Loucy (cell line): ENCODE data around the gene DPP4.

Source experiments
- H2AFZ ChIP-seq: fragments of 200-600 bp; sonication (generic); 2 replicates; pipeline ENCODE4 v1.6.0; 2016; ENCODE audit warnings: antibody characterized with exemption, mild to moderate bottlenecking, low read length, moderate library complexity
- H3F3A ChIP-seq: fragments of 200-600 bp; 2 replicates; pipeline ENCODE4 v1.6.0; 2016; ENCODE audit warnings: antibody characterized with exemption, low read depth, mild to moderate bottlenecking
- H3K27me3 ChIP-seq: fragments of 200-600 bp; sonication (generic); 2 replicates; pipeline ENCODE4 v1.6.1; 2014; ENCODE audit warnings: low read length, mild to moderate bottlenecking; ENCODE audit not compliant: insufficient read depth, poor library complexity, severe bottlenecking
- H3K36me3 ChIP-seq: fragments of 200-600 bp; sonication (generic); 2 replicates; pipeline ENCODE4 v1.6.1; 2016; ENCODE audit warnings: low read length; ENCODE audit not compliant: insufficient read depth
- H3K4me1 ChIP-seq: fragments of 200-600 bp; sonication (generic); 2 replicates; pipeline ENCODE4 v1.5.1; 2014; ENCODE audit warnings: low read length, mild to moderate bottlenecking; ENCODE audit not compliant: insufficient read depth, poor library complexity, severe bottlenecking
- H3K4me2 ChIP-seq: fragments of 200-600 bp; sonication (generic); 2 replicates; pipeline ENCODE4 v1.6.0; 2014; ENCODE audit warnings: antibody characterized with exemption, low read length, low read depth, mild to moderate bottlenecking; ENCODE audit not compliant: poor library complexity, severe bottlenecking
- H3K4me3 ChIP-seq: fragments of 200-600 bp; sonication (generic); 2 replicates; pipeline ENCODE4 v1.5.1; 2014; ENCODE audit warnings: low read length, mild to moderate bottlenecking, mixed read lengths; ENCODE audit not compliant: poor library complexity, severe bottlenecking
- H3K79me2 ChIP-seq: fragments of 200-600 bp; sonication (generic); 2 replicates; pipeline ENCODE4 v1.6.1; 2014; ENCODE audit warnings: low read length; ENCODE audit not compliant: insufficient read depth
- H3K9ac ChIP-seq: fragments of 200-600 bp; sonication (generic); 2 replicates; pipeline ENCODE4 v1.6.0; 2014; ENCODE audit warnings: mild to moderate bottlenecking, low read depth, low read length, moderate library complexity; ENCODE audit not compliant: poor library complexity, severe bottlenecking
- H3K9me2 ChIP-seq: fragments of 200-600 bp; sonication (generic); replicated peaks from 2 replicates; pipeline ENCODE4 v1.6.1; 2016; ENCODE audit warnings: low read depth, low read length, mixed read lengths
- H3K9me3 ChIP-seq: fragments of 200-600 bp; sonication (generic); 2 replicates; pipeline ENCODE4 v1.6.1; 2014; ENCODE audit warnings: mild to moderate bottlenecking, antibody characterized with exemption, low read length, low read depth; ENCODE audit not compliant: insufficient read depth
- H4K20me1 ChIP-seq: fragments of 200-600 bp; sonication (generic); 2 replicates; pipeline ENCODE4 v1.6.0; 2014; ENCODE audit warnings: antibody characterized with exemption, low read length, mild to moderate bottlenecking; ENCODE audit not compliant: insufficient read depth, poor library complexity, severe bottlenecking
- EZH2phosphoT487 ChIP-seq: fragments of 200-600 bp; IDR thresholded peaks from 2 replicates; pipeline ENCODE4 v1.6.1; 2018; ENCODE audit warnings: antibody characterized with exemption, mild to moderate bottlenecking, moderate library complexity, borderline replicate concordance
- TF ChIP-seq, protein P1 (sequence below): fragments of 200-600 bp; sonication (generic); conservative IDR thresholded peaks from 2 replicates; pipeline ENCODE4 v1.5.1; 2014; ENCODE audit warnings: mild to moderate bottlenecking, antibody characterized with exemption, low read length

The DPP4 gene

DNA sequence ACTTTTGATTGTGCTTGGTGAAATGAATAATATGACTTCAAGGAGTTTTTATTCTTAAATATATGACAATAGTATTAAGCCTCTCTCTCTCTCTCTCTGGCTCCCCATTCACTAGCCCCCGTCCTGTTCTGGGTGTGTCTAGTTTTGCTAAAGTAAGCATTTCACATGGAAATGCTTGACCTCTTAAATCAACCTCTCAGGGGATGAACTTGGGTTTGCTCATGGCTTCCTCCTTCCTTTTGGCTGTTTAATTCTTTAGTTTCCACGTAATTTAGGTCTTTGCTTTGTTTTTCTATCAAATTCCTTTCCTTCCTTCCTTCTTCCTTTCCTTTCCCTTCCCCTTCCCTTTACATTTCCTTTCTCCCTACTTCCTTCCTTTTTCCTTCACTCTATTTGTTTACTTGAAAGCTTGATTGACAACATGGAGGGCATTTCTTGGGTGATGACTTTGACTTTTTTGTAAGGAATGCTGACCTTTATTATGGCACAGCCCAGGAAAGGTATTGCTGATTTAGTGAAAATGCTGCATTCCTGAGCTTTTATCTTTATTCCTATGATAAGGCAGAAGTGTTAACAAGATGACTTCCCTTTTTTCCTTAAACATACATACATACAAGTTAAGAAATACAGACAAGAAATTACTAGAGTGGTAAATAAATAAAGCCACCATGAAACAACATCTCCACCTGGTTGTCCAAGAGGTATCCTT, 3.6 kb downstream of the DPP4 start:
- H3K9ac ChIP-seq, result no peak overlapping the region
- no peaks in the 10 kb centered on the region for H3F3A ChIP-seq
- no peak overlapping the region for H3K4me2 ChIP-seq
- no peak overlapping the region for H3K4me3 ChIP-seq
- no peak overlapping the region for H2AFZ ChIP-seq
- peaks cover 12% of the 10 kb centered on the region for H3K4me1 ChIP-seq
- TF ChIP-seq, protein P1, sequence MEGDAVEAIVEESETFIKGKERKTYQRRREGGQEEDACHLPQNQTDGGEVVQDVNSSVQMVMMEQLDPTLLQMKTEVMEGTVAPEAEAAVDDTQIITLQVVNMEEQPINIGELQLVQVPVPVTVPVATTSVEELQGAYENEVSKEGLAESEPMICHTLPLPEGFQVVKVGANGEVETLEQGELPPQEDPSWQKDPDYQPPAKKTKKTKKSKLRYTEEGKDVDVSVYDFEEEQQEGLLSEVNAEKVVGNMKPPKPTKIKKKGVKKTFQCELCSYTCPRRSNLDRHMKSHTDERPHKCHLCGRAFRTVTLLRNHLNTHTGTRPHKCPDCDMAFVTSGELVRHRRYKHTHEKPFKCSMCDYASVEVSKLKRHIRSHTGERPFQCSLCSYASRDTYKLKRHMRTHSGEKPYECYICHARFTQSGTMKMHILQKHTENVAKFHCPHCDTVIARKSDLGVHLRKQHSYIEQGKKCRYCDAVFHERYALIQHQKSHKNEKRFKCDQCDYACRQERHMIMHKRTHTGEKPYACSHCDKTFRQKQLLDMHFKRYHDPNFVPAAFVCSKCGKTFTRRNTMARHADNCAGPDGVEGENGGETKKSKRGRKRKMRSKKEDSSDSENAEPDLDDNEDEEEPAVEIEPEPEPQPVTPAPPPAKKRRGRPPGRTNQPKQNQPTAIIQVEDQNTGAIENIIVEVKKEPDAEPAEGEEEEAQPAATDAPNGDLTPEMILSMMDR, result no peak
- no peak for TF ChIP-seq EZH2phosphoT487
- H3K9me2 ChIP-seq, result no peaks in the 10 kb centered on the region
- peaks cover 8% of the 10 kb centered on the region for H3K27me3 ChIP-seq
- H4K20me1 ChIP-seq, result no peaks in the 10 kb centered on the region
- H3K36me3 ChIP-seq, result no peaks in the 10 kb centered on the region
- H3K9me3 ChIP-seq, result no peaks in the 10 kb centered on the region
- H3K79me2 ChIP-seq, result no peaks in the 10 kb centered on the region

DNA sequence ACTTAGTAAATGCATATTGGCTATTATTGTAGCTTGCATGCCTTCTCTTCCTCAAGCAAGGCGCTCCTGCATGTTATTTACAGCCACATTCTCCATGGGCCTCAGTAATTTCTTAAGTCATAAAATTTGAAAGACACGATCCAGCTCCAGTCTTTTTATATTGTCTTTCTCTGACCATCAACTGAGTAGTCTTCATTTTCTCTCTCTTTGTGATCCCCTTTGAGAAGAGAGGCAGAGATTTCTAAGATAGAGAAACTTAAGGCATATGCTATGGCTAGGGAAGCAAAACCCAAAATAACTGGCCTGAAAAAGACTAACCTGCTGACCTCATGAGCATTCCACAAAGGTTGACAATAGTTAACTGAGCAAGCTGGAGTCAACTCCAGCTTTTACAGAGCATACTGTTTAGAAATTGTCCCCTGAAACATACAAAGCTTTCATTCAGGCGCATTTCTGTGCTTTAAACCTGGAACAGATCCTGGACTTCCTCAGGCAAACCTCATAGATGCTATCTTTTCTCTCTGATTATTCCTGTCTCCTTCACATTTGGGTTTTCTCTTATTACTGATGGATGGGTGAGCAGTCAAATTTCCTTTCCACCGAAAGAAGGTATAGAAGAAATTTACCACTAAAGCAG, 4.6 kb downstream of the DPP4 start:
- no peak for TF ChIP-seq EZH2phosphoT487
- TF ChIP-seq, protein P1, result no peak
- H3K4me1 ChIP-seq, result peaks cover 12% of the 10 kb centered on the region
- H3K36me3 ChIP-seq, result no peaks in the 10 kb centered on the region
- no peaks in the 10 kb centered on the region for H3K79me2 ChIP-seq
- H3K4me2 ChIP-seq, result no peak overlapping the region
- H4K20me1 ChIP-seq, result no peaks in the 10 kb centered on the region
- no peaks in the 10 kb centered on the region for H3K9me2 ChIP-seq
- no peak overlapping the region for H3K4me3 ChIP-seq
- no peaks in the 10 kb centered on the region for H3K9me3 ChIP-seq
- no peak overlapping the region for H3K9ac ChIP-seq
- H3F3A ChIP-seq, result no peaks in the 10 kb centered on the region
- H2AFZ ChIP-seq, result no peak overlapping the region
- peaks cover 8% of the 10 kb centered on the region for H3K27me3 ChIP-seq

DNA sequence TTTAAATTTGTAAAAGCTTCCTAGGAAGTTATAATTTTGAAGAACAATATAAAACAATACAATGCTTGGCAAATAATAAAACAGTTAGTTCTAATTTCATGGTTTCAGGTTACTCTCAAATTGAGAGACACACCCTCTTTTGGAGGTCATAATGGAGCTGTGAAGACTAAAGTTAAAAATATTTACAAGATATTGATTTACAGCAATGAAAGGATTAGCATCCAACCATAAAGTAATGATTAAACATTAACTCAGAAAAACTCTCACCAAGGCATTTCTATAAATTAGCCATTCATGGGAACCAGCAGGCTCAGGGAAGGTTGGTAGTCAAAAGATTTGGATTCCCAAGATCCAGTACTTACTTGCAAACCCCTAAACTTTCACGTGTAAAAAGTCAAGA, 6.4 kb downstream of the DPP4 start:
- TF ChIP-seq EZH2phosphoT487, result no peak
- TF ChIP-seq, protein P1, result no peak
- H3K9me2 ChIP-seq, result no peaks in the 10 kb centered on the region
- H3K36me3 ChIP-seq, result no peaks in the 10 kb centered on the region
- no peaks in the 10 kb centered on the region for H4K20me1 ChIP-seq
- H3K4me2 ChIP-seq, result no peak overlapping the region
- H3K27me3 ChIP-seq, result no peaks in the 10 kb centered on the region
- H3K9me3 ChIP-seq, result no peaks in the 10 kb centered on the region
- no peaks in the 10 kb centered on the region for H3F3A ChIP-seq
- H3K4me3 ChIP-seq, result no peak overlapping the region
- no peak overlapping the region for H2AFZ ChIP-seq
- H3K79me2 ChIP-seq, result no peaks in the 10 kb centered on the region
- peaks cover 4% of the 10 kb centered on the region for H3K4me1 ChIP-seq
- H3K9ac ChIP-seq, result no peak overlapping the region
